ENCODE data around the gene GPA33. TPM values are rescaled to one million over a fixed set of nuclear protein-coding genes. Genes with fewer than 3 reads are reported as not detected.

GPA33 gene
- total RNA-seq, 1 donor: not detected

DNA sequence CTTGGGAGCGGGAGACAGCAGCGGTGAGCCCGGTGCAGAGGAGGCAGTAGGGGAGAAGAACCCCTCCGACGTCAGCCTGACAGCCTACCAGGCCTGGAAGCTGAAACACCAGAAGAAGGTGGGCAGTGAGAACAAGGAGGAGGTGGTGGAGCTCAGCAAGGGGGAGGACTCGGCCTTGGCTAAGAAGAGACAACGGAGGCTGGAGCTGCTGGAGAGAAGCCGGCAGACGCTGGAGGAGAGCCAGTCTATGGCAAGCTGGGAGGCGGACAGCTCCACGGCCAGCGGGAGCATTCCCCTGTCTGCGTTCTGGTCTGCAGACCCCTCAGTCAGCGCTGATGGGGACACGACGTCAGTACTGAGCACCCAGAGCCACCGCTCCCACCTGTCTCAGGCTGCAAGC lies 36.6 kb upstream of the GPA33 start:
- no peak overlapping the region for H3K4me3 ChIP-seq (ENCODE audit: low read depth, low read length)
- TF ChIP-seq, protein P1, sequence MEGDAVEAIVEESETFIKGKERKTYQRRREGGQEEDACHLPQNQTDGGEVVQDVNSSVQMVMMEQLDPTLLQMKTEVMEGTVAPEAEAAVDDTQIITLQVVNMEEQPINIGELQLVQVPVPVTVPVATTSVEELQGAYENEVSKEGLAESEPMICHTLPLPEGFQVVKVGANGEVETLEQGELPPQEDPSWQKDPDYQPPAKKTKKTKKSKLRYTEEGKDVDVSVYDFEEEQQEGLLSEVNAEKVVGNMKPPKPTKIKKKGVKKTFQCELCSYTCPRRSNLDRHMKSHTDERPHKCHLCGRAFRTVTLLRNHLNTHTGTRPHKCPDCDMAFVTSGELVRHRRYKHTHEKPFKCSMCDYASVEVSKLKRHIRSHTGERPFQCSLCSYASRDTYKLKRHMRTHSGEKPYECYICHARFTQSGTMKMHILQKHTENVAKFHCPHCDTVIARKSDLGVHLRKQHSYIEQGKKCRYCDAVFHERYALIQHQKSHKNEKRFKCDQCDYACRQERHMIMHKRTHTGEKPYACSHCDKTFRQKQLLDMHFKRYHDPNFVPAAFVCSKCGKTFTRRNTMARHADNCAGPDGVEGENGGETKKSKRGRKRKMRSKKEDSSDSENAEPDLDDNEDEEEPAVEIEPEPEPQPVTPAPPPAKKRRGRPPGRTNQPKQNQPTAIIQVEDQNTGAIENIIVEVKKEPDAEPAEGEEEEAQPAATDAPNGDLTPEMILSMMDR (IDR thresholded peaks at IDR 0.05; ENCODE audit: insufficient read depth, low read length): no peak
- no peak for DNase-seq (ENCODE audit: low read depth)

DNA sequence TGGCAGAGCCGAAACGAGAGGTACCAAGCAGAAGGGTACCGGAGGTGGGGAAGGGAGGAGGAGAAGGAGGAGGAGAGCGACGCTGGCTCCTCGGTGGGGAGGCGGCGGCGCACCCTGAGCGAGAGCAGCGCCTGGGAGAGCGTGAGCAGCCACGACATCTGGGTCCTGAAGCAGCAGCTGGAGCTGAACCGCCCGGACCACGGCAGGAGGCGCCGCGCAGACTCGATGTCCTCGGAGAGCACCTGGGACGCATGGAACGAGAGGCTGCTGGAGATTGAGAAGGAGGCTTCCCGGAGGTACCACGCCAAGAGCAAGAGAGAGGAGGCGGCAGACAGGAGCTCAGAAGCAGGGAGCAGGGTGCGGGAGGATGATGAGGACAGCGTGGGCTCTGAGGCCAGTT lies 36.1 kb upstream of the GPA33 start:
- no peak for DNase-seq (ENCODE audit: low read depth)
- TF ChIP-seq, protein P1 (IDR thresholded peaks at IDR 0.05; ENCODE audit: insufficient read depth, low read length): no peak
- no peak overlapping the region for H3K4me3 ChIP-seq (ENCODE audit: low read depth, low read length)

DNA sequence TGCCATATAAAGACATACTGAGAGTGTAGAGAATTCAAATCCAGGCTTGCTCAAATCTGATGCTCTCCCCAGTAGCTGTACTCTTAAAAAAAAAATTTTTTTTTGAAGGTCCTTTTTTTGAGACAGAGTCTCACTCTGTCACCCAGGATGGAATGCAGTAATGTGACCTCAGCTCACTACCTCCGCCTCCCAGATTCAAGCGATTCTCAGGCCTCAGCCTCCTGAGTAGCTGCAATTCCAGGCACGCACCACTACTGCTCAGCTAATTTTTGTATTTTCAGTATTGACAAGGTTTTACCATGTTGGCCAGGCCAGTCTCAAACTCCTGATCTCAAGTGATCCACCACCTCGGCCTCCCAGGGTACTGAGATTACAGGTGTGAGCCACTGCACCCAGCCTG lies 32.4 kb upstream of the GPA33 start:
- no peak overlapping the region for H3K4me3 ChIP-seq (ENCODE audit: low read depth, low read length)
- DNase-seq (ENCODE audit: low read depth): no peak
- TF ChIP-seq, protein P1 (IDR thresholded peaks at IDR 0.05; ENCODE audit: insufficient read depth, low read length): no peak

GRCh38 chr1:167122121-167122480 lies 31.9 kb upstream of the GPA33 start:
- TF ChIP-seq, protein P1 (IDR thresholded peaks at IDR 0.05; ENCODE audit: insufficient read depth, low read length): no peak
- no peak overlapping the region for H3K4me3 ChIP-seq (ENCODE audit: low read depth, low read length)
- DNase-seq (ENCODE audit: low read depth): no peak

DNA sequence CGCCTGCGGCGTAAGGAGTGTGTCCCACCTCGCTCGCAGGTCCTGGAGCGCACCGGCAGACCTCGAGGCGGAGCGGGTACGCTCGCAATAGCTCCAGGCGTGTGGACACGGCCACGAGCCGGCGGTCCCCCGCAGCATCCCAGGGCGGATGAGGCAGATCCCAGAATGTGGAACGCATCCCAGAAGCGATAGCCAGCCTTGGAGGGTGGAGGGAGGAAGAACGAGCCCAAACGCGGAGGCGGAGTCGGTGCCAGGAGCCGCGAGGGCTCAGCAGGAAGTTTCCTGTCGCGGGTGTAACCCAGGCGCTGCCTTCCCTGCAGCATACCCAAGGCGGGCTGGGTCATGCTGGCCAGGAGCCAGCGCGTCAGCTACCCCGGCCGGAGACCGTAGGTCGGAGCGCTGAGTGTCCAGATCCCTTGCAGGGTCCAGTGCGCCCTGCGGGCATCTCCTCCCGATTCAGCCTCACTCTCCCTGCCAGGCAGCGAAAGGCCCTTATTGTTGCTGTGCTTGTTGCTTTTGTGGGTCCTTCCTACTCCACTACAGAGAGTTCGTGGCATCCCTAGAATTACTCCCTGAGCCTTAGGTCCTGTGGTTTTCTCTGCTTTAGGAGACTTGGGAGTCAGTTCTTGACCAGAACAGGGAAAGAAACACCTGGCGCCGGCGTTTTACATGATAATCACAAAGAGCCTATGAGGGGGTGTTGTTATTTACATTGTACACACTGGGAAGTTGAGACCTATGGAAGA lies 31.4 kb upstream of the GPA33 start:
- DNase-seq (ENCODE audit: low read depth): peak; percentile 6
- H3K4me3 ChIP-seq (ENCODE audit: low read depth, low read length): peak overlapping the region; percentile 17
- TF ChIP-seq, protein P1 (IDR thresholded peaks at IDR 0.05; ENCODE audit: insufficient read depth, low read length): no peak

- TF ChIP-seq, protein P1 (IDR thresholded peaks at IDR 0.05; ENCODE audit: insufficient read depth, low read length): no peak
- no peak for DNase-seq (ENCODE audit: low read depth)
- no peak overlapping the region for H3K4me3 ChIP-seq (ENCODE audit: low read depth, low read length)
Measured at GRCh38 chr1:167120899-167121298, 30.7 kb upstream of the GPA33 start.

- no peak overlapping the region for H3K4me3 ChIP-seq (ENCODE audit: low read depth, low read length)
- no peak for DNase-seq (ENCODE audit: low read depth)
- TF ChIP-seq, protein P1 (IDR thresholded peaks at IDR 0.05; ENCODE audit: insufficient read depth, low read length): no peak
Measured at GRCh38 chr1:167119696-167120095, 29.5 kb upstream of the GPA33 start.

Data from fibroblast of the aortic adventitia (primary cell).